Activated CD8-positive, alpha-beta T cell treated with anti-CD3 and anti-CD28 coated beads, Interleukin-2, amount 10 ng/mL, durations not matched to agents 7 days and 5 days (primary cell): Measurements from ENCODE around the gene ATR. TPM values are rescaled to one million over a fixed set of nuclear protein-coding genes. Genes with fewer than 3 reads are reported as not detected.
"Not testable (repeated sequence)": the region's sequence is repeated elsewhere in the genome, so short reads cannot be mapped to it uniquely, and the experiment has no call there.

Experiments used
- ATAC-seq: fragments of 150-1000 bp; cut with Tn5 transposase; one replicate; pipeline ENCODE4 v1.10.0; 2021; ENCODE audit warnings: moderate library complexity
- CTCF ChIA-PET: fragments of 350-600 bp; sonication (Branson Sonifier 250); formaldehyde crosslinking; loops from one replicate; lab custom pipeline; 2021; ENCODE audit warnings: antibody characterized with exemption; lab: Charles Lee
- POLR2A ChIA-PET: fragments of 350-600 bp; sonication (Branson Sonifier 250); formaldehyde crosslinking; loops from one replicate; lab custom pipeline; 2021; ENCODE audit warnings: antibody characterized with exemption; lab: Charles Lee
- DNase-seq: peaks from one replicate; pipeline ENCODE4 v3.0.0-alpha.2; 2020
- H3K27ac Mint-ChIP-seq: one replicate; pipeline ENCODE4 v1.8.0; 2021; ENCODE audit warnings: mild to moderate bottlenecking, mixed read lengths
- H3K27me3 Mint-ChIP-seq: one replicate; pipeline ENCODE4 v1.8.0; 2021; ENCODE audit warnings: low read depth, mixed read lengths
- H3K36me3 Mint-ChIP-seq: one replicate; pipeline ENCODE4 v1.8.0; 2021; ENCODE audit warnings: low read depth, mixed read lengths
- H3K4me1 Mint-ChIP-seq: one replicate; pipeline ENCODE4 v1.8.0; 2021; ENCODE audit warnings: low read depth, mixed read lengths
- H3K4me3 Mint-ChIP-seq: one replicate; pipeline ENCODE4 v1.8.0; 2021; ENCODE audit warnings: mild to moderate bottlenecking, mixed read lengths
- H3K9me3 Mint-ChIP-seq: one replicate; pipeline ENCODE4 v1.8.0; 2022; ENCODE audit warnings: mixed read lengths; ENCODE audit not compliant: insufficient read depth
- total RNA-seq, 2 experiments: library from RNA; stranded (reverse); gene quantifications; one replicate each; pipeline ENCODE4 v1.2.3, GENCODE V29; 2021

Gene ATR
- total RNA-seq, 2 experiments from 2014 or later, result 33.6 to 35.8 TPM

DNA sequence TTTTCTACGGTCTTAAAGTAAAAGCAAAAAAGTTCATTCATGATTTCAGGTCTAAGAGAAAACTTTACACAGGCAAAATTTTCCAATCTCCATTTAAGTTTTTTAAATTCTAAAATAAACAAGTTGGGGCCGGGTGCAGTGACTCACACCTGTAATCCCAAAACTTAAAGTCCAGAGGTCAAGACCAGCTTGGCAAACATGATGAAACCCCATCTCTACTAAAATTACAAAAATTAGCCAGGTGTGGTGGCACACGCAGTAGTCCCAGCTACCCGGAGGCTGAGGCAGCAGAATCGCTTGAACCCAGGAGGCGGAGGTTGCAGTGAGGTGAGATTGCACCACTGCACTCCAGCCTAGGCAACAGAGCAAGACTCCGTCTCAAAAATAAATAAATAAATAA, 178.0 kb downstream of the ATR start:
- H3K4me1 Mint-ChIP-seq, H3K9me3 Mint-ChIP-seq, H3K27ac Mint-ChIP-seq, ATAC-seq, CTCF ChIA-PET, H3K4me3 Mint-ChIP-seq, H3K27me3 Mint-ChIP-seq, POLR2A ChIA-PET, DNase-seq: not testable (repeated sequence)
- peaks cover 55% of the 10 kb centered on the region for H3K36me3 Mint-ChIP-seq

Other genes starting within 250 kb of the ATR start
- gene XRN1, start 130.7 kb downstream of the ATR start, total RNA-seq, result 10 to 100 TPM; 58.0 to 59.6 TPM
- 1 to 10 TPM; 2.3 to 3.2 TPM for gene PLS1, start 17.7 kb upstream of the ATR start, total RNA-seq
- under 1 TPM; 0.45 to 0.73 TPM for gene TRPC1, start 145.3 kb upstream of the ATR start, total RNA-seq